ENCODE results near the gene RGS6. TPM values are rescaled to one million over a fixed set of nuclear protein-coding genes. Genes with fewer than 3 reads are reported as not detected.

RGS6 gene
- total RNA-seq, 1 experiment from 2014 or later: not detected

DNA sequence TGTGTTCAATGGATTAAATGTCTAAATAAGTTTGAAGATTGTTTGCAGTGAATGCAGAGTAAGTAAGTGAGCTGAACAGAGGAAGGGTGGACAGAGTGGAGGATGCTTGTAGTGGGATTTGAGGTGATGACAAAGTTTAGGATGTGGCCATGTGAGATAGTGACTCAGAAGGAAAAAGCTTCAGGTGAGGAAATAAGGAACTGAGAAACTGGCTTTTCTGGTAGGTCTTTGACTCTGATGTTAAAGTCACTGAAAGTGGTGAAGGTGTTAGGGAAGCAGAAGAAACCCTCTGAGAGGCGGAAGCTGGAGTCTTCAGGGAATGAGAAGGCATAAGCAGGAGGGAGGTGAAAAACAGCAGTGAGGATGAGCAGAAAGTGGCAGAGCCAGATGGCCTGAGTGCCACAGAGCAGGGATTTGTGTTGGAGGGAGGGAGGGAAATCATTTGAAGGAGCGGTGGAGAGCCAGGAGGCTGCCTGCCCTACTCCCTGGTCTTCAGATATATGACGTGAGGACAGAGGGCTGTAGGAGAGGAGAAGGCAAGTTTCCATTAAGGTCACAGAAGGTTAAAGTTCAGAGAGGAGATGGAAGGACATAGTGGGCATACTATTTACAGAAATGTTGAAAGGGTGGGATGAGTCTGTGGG is 24.8 kb downstream of the RGS6 start:
- Mint-ChIP-seq H3K9me3 (ENCODE audit: low read depth, unreplicated experiment) (no peaks in the 10 kb centered on the region), H3K4me1 (ENCODE audit: low read depth, unreplicated experiment) (no peaks in the 10 kb centered on the region), H3K36me3 (ENCODE audit: insufficient read depth, unreplicated experiment) (no peaks in the 10 kb centered on the region), H3K27ac (ENCODE audit: unreplicated experiment) (no peak overlapping the region), H3K27me3 (ENCODE audit: unreplicated experiment) (peaks cover 17% of the 10 kb centered on the region), H3K4me3 (ENCODE audit: low read depth, unreplicated experiment) (no peak overlapping the region)
- CTCF ChIA-PET: no interaction called here
- no peak for DNase-seq
- BruUV-seq (replicated peaks): no TSS peak
- intact Hi-C loops (cut with micrococcal nuclease; ENCODE audit: unreplicated experiment): no loop called here
- TF ChIP-seq, protein P1, sequence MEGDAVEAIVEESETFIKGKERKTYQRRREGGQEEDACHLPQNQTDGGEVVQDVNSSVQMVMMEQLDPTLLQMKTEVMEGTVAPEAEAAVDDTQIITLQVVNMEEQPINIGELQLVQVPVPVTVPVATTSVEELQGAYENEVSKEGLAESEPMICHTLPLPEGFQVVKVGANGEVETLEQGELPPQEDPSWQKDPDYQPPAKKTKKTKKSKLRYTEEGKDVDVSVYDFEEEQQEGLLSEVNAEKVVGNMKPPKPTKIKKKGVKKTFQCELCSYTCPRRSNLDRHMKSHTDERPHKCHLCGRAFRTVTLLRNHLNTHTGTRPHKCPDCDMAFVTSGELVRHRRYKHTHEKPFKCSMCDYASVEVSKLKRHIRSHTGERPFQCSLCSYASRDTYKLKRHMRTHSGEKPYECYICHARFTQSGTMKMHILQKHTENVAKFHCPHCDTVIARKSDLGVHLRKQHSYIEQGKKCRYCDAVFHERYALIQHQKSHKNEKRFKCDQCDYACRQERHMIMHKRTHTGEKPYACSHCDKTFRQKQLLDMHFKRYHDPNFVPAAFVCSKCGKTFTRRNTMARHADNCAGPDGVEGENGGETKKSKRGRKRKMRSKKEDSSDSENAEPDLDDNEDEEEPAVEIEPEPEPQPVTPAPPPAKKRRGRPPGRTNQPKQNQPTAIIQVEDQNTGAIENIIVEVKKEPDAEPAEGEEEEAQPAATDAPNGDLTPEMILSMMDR (IDR thresholded peaks at IDR 0.05; ENCODE audit: unreplicated experiment): no peak

GRCh38 chr14:71959055-71959454 is 26.8 kb downstream of the RGS6 start:
- TF ChIP-seq, protein P1 (IDR thresholded peaks at IDR 0.05; ENCODE audit: unreplicated experiment): no peak
- Mint-ChIP-seq H3K9me3 (ENCODE audit: low read depth, unreplicated experiment) (no peaks in the 10 kb centered on the region), H3K4me3 (ENCODE audit: low read depth, unreplicated experiment) (no peak overlapping the region), H3K27me3 (ENCODE audit: unreplicated experiment) (peaks cover 17% of the 10 kb centered on the region), H3K36me3 (ENCODE audit: insufficient read depth, unreplicated experiment) (no peaks in the 10 kb centered on the region), H3K27ac (ENCODE audit: unreplicated experiment) (no peak overlapping the region), H3K4me1 (ENCODE audit: low read depth, unreplicated experiment) (no peaks in the 10 kb centered on the region)
- CTCF ChIA-PET: interaction anchor here (0.7 kb wide), 1 partner anchor 821 kb away, joined by 3 read pairs; no protein-coding TSS in a partner anchor
- BruUV-seq (replicated peaks): no TSS peak
- intact Hi-C loops (cut with micrococcal nuclease; ENCODE audit: unreplicated experiment): no loop called here
- DNase-seq: no peak

- CTCF ChIA-PET: no interaction called here
- intact Hi-C loops (cut with micrococcal nuclease; ENCODE audit: unreplicated experiment): no loop called here
These were observed 28.5 kb downstream of the RGS6 start for GRCh38 chr14:71960494-71961353.

GRCh38 chr14:71961972-71962371 is 29.7 kb downstream of the RGS6 start:
- H3K9me3 Mint-ChIP-seq (ENCODE audit: low read depth, unreplicated experiment): no peaks in the 10 kb centered on the region
- CTCF ChIA-PET: interaction anchor here (0.6 kb wide), 1 partner anchor 128 kb away, joined by 6 read pairs; no protein-coding TSS in a partner anchor
- no TSS peak for BruUV-seq (replicated peaks)
- peaks cover 23% of the 10 kb centered on the region for H3K27me3 Mint-ChIP-seq (ENCODE audit: unreplicated experiment)
- no peak overlapping the region for H3K27ac Mint-ChIP-seq (ENCODE audit: unreplicated experiment)
- no peak for DNase-seq
- no peak overlapping the region for H3K4me3 Mint-ChIP-seq (ENCODE audit: low read depth, unreplicated experiment)
- no peaks in the 10 kb centered on the region for H3K36me3 Mint-ChIP-seq (ENCODE audit: insufficient read depth, unreplicated experiment)
- TF ChIP-seq, protein P1 (IDR thresholded peaks at IDR 0.05; ENCODE audit: unreplicated experiment): no peak
- intact Hi-C loops (cut with micrococcal nuclease; ENCODE audit: unreplicated experiment): no loop called here
- no peaks in the 10 kb centered on the region for H3K4me1 Mint-ChIP-seq (ENCODE audit: low read depth, unreplicated experiment)

More at GRCh38 chr14:71960494-71961353, 28.5 kb downstream of the RGS6 start:
- TF ChIP-seq, protein P1 (IDR thresholded peaks at IDR 0.05; ENCODE audit: unreplicated experiment): no peak
- no peaks in the 10 kb centered on the region for H3K36me3 Mint-ChIP-seq (ENCODE audit: insufficient read depth, unreplicated experiment)
- no peaks in the 10 kb centered on the region for H3K9me3 Mint-ChIP-seq (ENCODE audit: low read depth, unreplicated experiment)
- H3K27me3 Mint-ChIP-seq (ENCODE audit: unreplicated experiment): peaks cover 29% of the 10 kb centered on the region
- no peaks in the 10 kb centered on the region for H3K4me1 Mint-ChIP-seq (ENCODE audit: low read depth, unreplicated experiment)
- DNase-seq: no peak
- no TSS peak for BruUV-seq (replicated peaks)
- H3K27ac Mint-ChIP-seq (ENCODE audit: unreplicated experiment): no peak overlapping the region
- H3K4me3 Mint-ChIP-seq (ENCODE audit: low read depth, unreplicated experiment): no peak overlapping the region
